HEK293 (cell line): ENCODE measurements around the gene TNNC1.

Experiments
- CTCF ChIP-seq: fragments of 450-650 bp; formaldehyde crosslinking; IDR thresholded peaks from 2 replicates; pipeline ENCODE4 v1.5.1; 2016; ENCODE audit warnings: missing biosample characterization, missing genetic modification characterization
- GLIS1 ChIP-seq: fragments of 450-650 bp; formaldehyde crosslinking; IDR thresholded peaks from 2 replicates; pipeline ENCODE4 v1.5.1; 2016; ENCODE audit warnings: missing biosample characterization, missing genetic modification characterization
- TCF7L2 ChIP-seq: IDR thresholded peaks from 2 replicates; pipeline ENCODE4 v1.6.1; 2011; ENCODE audit warnings: low read depth, mild to moderate bottlenecking, inconsistent platforms, low read length, moderate library complexity, borderline replicate concordance
- ZNF157 ChIP-seq: fragments of 450-650 bp; formaldehyde crosslinking; IDR thresholded peaks from 2 replicates; pipeline ENCODE4 v1.5.1; 2016; ENCODE audit warnings: missing biosample characterization, missing genetic modification characterization

- TF ChIP-seq TCF7L2 (no peak), ZNF157 (no peak), GLIS1 (no peak), CTCF (no peak)
These were observed 46.1 kb downstream of the TNNC1 start for GRCh38 chr3:52407779-52408178.
